SK-N-SH (cell line): ENCODE results near the gene DOCK8. TPM values are rescaled to one million over a fixed set of nuclear protein-coding genes. Genes with fewer than 3 reads are reported as not detected.

ENCODE experiments used
- CTCF ChIA-PET: fragments of 300-600, 350-600 bp; formaldehyde crosslinking; extraction: SDS; loops from one replicate; lab custom pipeline; 2021; lab: Yijun Ruan, JAX
- POLR2A ChIA-PET: fragments of 350-600 bp; sonication (Branson Sonifier 250); formaldehyde crosslinking; extraction: SDS; loops from one replicate; lab custom pipeline; 2020; ENCODE audit warnings: antibody characterized with exemption, inconsistent platforms; lab: Yijun Ruan, JAX
- DNase-seq: peaks from one replicate; pipeline ENCODE4 v3.0.0; 2012
- H2AFZ ChIP-seq: fragments of 200-600 bp; sonication (generic); 2 replicates; pipeline ENCODE4 v1.8.1; 2016; ENCODE audit warnings: antibody characterized with exemption, mild to moderate bottlenecking, low read depth
- H3F3A ChIP-seq: fragments of 200-600 bp; sonication (generic); replicated peaks from 2 replicates; pipeline ENCODE3; 2016; ENCODE audit warnings: antibody characterized with exemption, mild to moderate bottlenecking; ENCODE audit not compliant: insufficient read depth
- H3K27ac ChIP-seq, 2 experiments: fragments of 200-500 bp in 1 of 2; fragments of 200-600 bp in 1 of 2; sonication (Bioruptor generic) in 1 of 2; sonication (generic), shearing (Covaris generic) in 1 of 2; 2 replicates each; pipeline versions ENCODE4 v1.5.1 to v1.6.1; 2014 to 2016; ENCODE audit warnings: low read depth in 2 of 2, inconsistent platforms in 1 of 2, low read length in 1 of 2, mild to moderate bottlenecking in 1 of 2, mixed read lengths in 1 of 2
- H3K27me3 ChIP-seq: fragments of 200-600 bp; sonication (generic), shearing (Covaris generic); 2 replicates; pipeline ENCODE4 v1.6.1; 2016; ENCODE audit warnings: mixed run types; ENCODE audit not compliant: insufficient read depth
- H3K36me3 ChIP-seq, 2 experiments: fragments of 200-500 bp in 1 of 2; fragments of 200-600 bp in 1 of 2; sonication (Bioruptor generic) in 1 of 2; sonication (generic) in 1 of 2; replicated peaks in 1 of 2; 2 replicates each; pipeline versions ENCODE3 to v1.5.1; 2014 to 2016; ENCODE audit warnings: low read length in 1 of 2, mild to moderate bottlenecking in 1 of 2; ENCODE audit not compliant: insufficient read depth in 2 of 2, control insufficient read depth in 1 of 2
- H3K4me1 ChIP-seq, 2 experiments: fragments of 200-500 bp in 1 of 2; fragments of 200-600 bp in 1 of 2; sonication (Bioruptor generic) in 1 of 2; sonication (generic), shearing (Covaris generic) in 1 of 2; 2 replicates each; pipeline versions ENCODE4 v1.5.1 to v1.6.1; 2014 to 2016; ENCODE audit warnings: low read depth in 1 of 2, low read length in 1 of 2, mixed run types in 1 of 2; ENCODE audit not compliant: insufficient read depth in 2 of 2, control insufficient read depth in 1 of 2
- H3K4me2 ChIP-seq: fragments of 200-600 bp; sonication (generic), shearing (Covaris generic); 2 replicates; pipeline ENCODE4 v1.6.1; 2017; ENCODE audit warnings: mixed run types
- H3K4me3 ChIP-seq, 2 experiments: fragments of 200-500 bp in 1 of 2; fragments of 200-600 bp in 1 of 2; sonication (Bioruptor generic) in 1 of 2; sonication (generic), shearing (Covaris generic) in 1 of 2; 2 replicates each; pipeline versions ENCODE4 v1.5.1 to v1.8.1; 2014 to 2016; ENCODE audit warnings: low read depth in 2 of 2, inconsistent platforms in 1 of 2, low read length in 1 of 2, mild to moderate bottlenecking in 1 of 2, mixed read lengths in 1 of 2, moderate library complexity in 1 of 2
- H3K79me2 ChIP-seq: fragments of 200-600 bp; sonication (generic); 2 replicates; pipeline ENCODE4 v1.8.1; 2017; ENCODE audit warnings: mild to moderate bottlenecking; ENCODE audit not compliant: insufficient read depth
- H3K9ac ChIP-seq: fragments of 200-600 bp; sonication (generic); 2 replicates; pipeline ENCODE4 v1.6.1; 2017; ENCODE audit warnings: mixed run types
- H3K9me2 ChIP-seq: fragments of 200-600 bp; sonication (generic); 2 replicates; pipeline ENCODE4 v1.6.1; 2017; ENCODE audit warnings: mixed run types
- H3K9me3 ChIP-seq: fragments of 200-600 bp; sonication (generic); 2 replicates; pipeline ENCODE4 v1.6.1; 2017; ENCODE audit warnings: mixed run types, mild to moderate bottlenecking, moderate library complexity
- H4K20me1 ChIP-seq: fragments of 200-600 bp; sonication (generic); 2 replicates; pipeline ENCODE4 v1.6.1; 2017; ENCODE audit warnings: mild to moderate bottlenecking, mixed run types; ENCODE audit not compliant: insufficient read depth
- FOXJ3 ChIP-seq: sonication (generic); formaldehyde crosslinking; IDR thresholded peaks from 2 replicates; pipeline ENCODE4 v1.5.1; 2020; ENCODE audit warnings: mild to moderate bottlenecking, missing genetic modification reagents
- GABPA ChIP-seq: IDR thresholded peaks from 2 replicates; pipeline ENCODE4 v1.4.0; 2012; ENCODE audit warnings: low read depth, mild to moderate bottlenecking
- GATA2 ChIP-seq: sonication (generic); formaldehyde crosslinking; IDR thresholded peaks from 2 replicates; pipeline ENCODE4 v1.5.0; 2020; ENCODE audit warnings: mild to moderate bottlenecking, missing genetic modification reagents
- MEF2A ChIP-seq: IDR thresholded peaks from 2 replicates; pipeline ENCODE4 v1.4.0; 2012; ENCODE audit warnings: low read depth, borderline replicate concordance
- NFIC ChIP-seq: IDR thresholded peaks from 2 replicates; pipeline ENCODE4 v1.4.0; 2012; ENCODE audit warnings: borderline replicate concordance
- RCOR1 ChIP-seq: fragments of 150-350 bp; IDR thresholded peaks from 2 replicates; pipeline ENCODE4 v1.6.1; 2017; ENCODE audit warnings: antibody characterized with exemption, low read length
- RXRA ChIP-seq: IDR thresholded peaks from 2 replicates; pipeline ENCODE4 v1.4.0; 2012; ENCODE audit warnings: low read depth, mild to moderate bottlenecking, borderline replicate concordance
- SIN3A ChIP-seq: IDR thresholded peaks from 2 replicates; pipeline ENCODE4 v1.6.1; 2012; ENCODE audit warnings: low read depth, mild to moderate bottlenecking, low read length, moderate library complexity, borderline replicate concordance
- SMC3 ChIP-seq: IDR thresholded peaks from 2 replicates; pipeline ENCODE4 v1.6.1; 2012; ENCODE audit warnings: low read depth, low read length, improper control_type of control experiment
- TAF1 ChIP-seq: IDR thresholded peaks from 2 replicates; pipeline ENCODE4 v1.6.1; 2012; ENCODE audit warnings: low read depth, mild to moderate bottlenecking, low read length, moderate library complexity, borderline replicate concordance
- YY1 ChIP-seq: IDR thresholded peaks from 2 replicates; pipeline ENCODE4 v1.4.0; 2012; ENCODE audit warnings: low read depth, mild to moderate bottlenecking
- WGBS: methylation state at CpG from one replicate; pipeline ENCODE4 v1.1.6; 2017; ENCODE audit warnings: low lambda C conversion rate; 5-methylcytosine and 5-hydroxymethylcytosine counted together
- polyA plus RNA-seq, 3 experiments: library from polyadenylated mRNA; depleted of rRNA; stranded (reverse); fragments of >200 nt; gene quantifications; 2 replicates each; pipeline ENCODE4 v1.2.3, GENCODE V29; 2012
- TF ChIP-seq, protein P1 (sequence below): IDR thresholded peaks from 2 replicates; pipeline ENCODE4; 2012
- TF ChIP-seq, protein P2 (sequence below): IDR thresholded peaks from 2 replicates; pipeline ENCODE4 v1.4.0; 2012; ENCODE audit warnings: low read depth, borderline replicate concordance
- TF ChIP-seq, protein P3 (sequence below): IDR thresholded peaks from 2 replicates; pipeline ENCODE4 v1.6.1; 2012; ENCODE audit warnings: mild to moderate bottlenecking, low read depth, low read length, moderate library complexity
- TF ChIP-seq, protein P4 (sequence below): IDR thresholded peaks from 2 replicates; pipeline ENCODE4 v1.4.0; 2012; ENCODE audit warnings: low read depth

DOCK8 gene
- polyA plus RNA-seq, 1 of the 3 experiments (the other 2 are of a cell fraction) = not detected

DNA sequence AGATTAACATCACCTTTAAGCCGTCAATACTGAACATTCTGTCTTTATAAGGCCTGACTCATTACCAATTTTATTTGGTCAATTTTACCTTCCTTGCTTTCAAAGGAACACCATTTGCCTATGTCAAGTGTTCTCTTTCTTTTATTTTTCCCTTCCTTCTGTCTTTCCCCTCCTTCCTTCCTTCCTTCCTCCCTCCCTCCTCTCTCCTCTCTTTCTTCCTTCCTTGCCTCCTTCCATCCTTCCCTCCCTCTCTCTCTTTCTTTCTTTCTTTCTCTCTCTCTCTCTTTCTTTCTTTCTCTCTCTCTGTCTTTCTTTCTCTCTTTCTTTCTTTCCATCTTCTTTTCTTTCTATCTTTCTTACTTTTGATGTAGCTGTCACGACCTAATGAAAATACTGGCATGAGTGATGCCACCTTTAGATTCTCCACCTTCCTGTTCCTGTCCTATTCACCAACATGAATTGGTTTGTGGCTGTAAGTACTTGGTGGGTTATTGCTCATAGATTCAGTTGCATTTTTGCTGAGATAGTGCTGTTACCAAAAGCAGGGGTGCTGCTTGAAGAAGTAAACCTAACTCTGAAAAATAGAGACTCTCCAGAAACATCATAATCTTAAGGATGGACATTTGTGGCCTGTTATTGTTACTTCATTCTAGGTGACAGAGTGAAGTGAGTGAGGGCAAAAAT is 33.8 kb downstream of the DOCK8 start:
- WGBS = 3% methylated on average over 2 of the region's 2 CpGs
- H3K36me3 ChIP-seq = no peaks in the 10 kb centered on the region
- H3K4me2 ChIP-seq = no peak overlapping the region
- no peaks in the 10 kb centered on the region for H3K4me1 ChIP-seq
- H4K20me1 ChIP-seq = no peaks in the 10 kb centered on the region
- H3F3A ChIP-seq = no peaks in the 10 kb centered on the region
- no peaks in the 10 kb centered on the region for H3K9me3 ChIP-seq
- POLR2A ChIA-PET = no interaction called here
- H3K9ac ChIP-seq = no peak overlapping the region
- no peaks in the 10 kb centered on the region for H3K79me2 ChIP-seq
- no peak overlapping the region for H2AFZ ChIP-seq
- DNase-seq = no peak
- CTCF ChIA-PET = no interaction called here
- H3K9me2 ChIP-seq = no peaks in the 10 kb centered on the region
- TF ChIP-seq YY1 (no peak), RCOR1 (no peak), GABPA (no peak), SMC3 (no peak), GATA2 (no peak), SIN3A (no peak), RXRA (no peak), MEF2A (no peak), NFIC (no peak)
- TF ChIP-seq, protein P1, sequence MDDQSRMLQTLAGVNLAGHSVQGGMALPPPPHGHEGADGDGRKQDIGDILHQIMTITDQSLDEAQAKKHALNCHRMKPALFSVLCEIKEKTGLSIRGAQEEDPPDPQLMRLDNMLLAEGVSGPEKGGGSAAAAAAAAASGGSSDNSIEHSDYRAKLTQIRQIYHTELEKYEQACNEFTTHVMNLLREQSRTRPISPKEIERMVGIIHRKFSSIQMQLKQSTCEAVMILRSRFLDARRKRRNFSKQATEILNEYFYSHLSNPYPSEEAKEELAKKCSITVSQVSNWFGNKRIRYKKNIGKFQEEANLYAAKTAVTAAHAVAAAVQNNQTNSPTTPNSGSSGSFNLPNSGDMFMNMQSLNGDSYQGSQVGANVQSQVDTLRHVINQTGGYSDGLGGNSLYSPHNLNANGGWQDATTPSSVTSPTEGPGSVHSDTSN = no peak
- TF ChIP-seq, protein P2, sequence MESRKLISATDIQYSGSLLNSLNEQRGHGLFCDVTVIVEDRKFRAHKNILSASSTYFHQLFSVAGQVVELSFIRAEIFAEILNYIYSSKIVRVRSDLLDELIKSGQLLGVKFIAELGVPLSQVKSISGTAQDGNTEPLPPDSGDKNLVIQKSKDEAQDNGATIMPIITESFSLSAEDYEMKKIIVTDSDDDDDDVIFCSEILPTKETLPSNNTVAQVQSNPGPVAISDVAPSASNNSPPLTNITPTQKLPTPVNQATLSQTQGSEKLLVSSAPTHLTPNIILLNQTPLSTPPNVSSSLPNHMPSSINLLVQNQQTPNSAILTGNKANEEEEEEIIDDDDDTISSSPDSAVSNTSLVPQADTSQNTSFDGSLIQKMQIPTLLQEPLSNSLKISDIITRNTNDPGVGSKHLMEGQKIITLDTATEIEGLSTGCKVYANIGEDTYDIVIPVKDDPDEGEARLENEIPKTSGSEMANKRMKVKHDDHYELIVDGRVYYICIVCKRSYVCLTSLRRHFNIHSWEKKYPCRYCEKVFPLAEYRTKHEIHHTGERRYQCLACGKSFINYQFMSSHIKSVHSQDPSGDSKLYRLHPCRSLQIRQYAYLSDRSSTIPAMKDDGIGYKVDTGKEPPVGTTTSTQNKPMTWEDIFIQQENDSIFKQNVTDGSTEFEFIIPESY = no peak
- TF ChIP-seq, all 33 proteins: peak for 0
- Histone ChIP-seq H3K4me3 (no peak overlapping the region), H3K27me3 (peaks cover under 1% of the 10 kb centered on the region; the same call in 1 of the 2 replicates), H3K27ac (no peak overlapping the region)

DNA sequence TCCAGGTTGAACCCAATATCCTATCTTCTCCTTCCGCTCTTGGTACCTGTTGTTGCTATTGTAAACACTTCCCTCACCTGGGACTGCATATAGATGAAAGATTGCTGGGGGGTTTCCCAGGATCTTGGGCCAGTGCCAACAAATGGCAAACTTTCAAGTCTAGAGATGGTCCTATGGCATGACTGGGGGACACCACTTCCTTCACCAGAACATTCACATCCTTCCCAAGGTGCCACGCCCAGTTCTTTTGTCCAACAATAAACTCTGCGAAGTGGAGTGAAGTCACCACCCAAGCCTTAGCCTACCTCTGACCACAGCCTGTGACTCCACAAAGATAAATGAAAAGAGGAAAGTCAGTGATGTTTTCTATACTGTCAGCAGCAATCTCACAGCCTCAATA is 34.4 kb downstream of the DOCK8 start:
- no peak for DNase-seq
- Histone ChIP-seq H3K4me2 (no peak overlapping the region), H3K9me2 (no peaks in the 10 kb centered on the region), H3K9ac (no peak overlapping the region), H3K4me3 (no peak overlapping the region), H4K20me1 (no peaks in the 10 kb centered on the region), H3F3A (no peaks in the 10 kb centered on the region), H2AFZ (no peak overlapping the region), H3K4me1 (no peaks in the 10 kb centered on the region), H3K79me2 (no peaks in the 10 kb centered on the region), H3K27ac (no peak overlapping the region), H3K27me3 (peaks cover 3% of the 10 kb centered on the region; the same call in 1 of the 2 replicates), H3K9me3 (no peaks in the 10 kb centered on the region), H3K36me3 (no peaks in the 10 kb centered on the region)
- 5% methylated on average over 3 of the region's 3 CpGs for WGBS
- ChIA-PET POLR2A (no interaction called here), CTCF (no interaction called here)
- TF ChIP-seq NFIC = no peak
- no peak for TF ChIP-seq YY1
- TF ChIP-seq TAF1 = no peak
- TF ChIP-seq FOXJ3 (CRISPR knock-in tag) = no peak
- TF ChIP-seq, protein P3, sequence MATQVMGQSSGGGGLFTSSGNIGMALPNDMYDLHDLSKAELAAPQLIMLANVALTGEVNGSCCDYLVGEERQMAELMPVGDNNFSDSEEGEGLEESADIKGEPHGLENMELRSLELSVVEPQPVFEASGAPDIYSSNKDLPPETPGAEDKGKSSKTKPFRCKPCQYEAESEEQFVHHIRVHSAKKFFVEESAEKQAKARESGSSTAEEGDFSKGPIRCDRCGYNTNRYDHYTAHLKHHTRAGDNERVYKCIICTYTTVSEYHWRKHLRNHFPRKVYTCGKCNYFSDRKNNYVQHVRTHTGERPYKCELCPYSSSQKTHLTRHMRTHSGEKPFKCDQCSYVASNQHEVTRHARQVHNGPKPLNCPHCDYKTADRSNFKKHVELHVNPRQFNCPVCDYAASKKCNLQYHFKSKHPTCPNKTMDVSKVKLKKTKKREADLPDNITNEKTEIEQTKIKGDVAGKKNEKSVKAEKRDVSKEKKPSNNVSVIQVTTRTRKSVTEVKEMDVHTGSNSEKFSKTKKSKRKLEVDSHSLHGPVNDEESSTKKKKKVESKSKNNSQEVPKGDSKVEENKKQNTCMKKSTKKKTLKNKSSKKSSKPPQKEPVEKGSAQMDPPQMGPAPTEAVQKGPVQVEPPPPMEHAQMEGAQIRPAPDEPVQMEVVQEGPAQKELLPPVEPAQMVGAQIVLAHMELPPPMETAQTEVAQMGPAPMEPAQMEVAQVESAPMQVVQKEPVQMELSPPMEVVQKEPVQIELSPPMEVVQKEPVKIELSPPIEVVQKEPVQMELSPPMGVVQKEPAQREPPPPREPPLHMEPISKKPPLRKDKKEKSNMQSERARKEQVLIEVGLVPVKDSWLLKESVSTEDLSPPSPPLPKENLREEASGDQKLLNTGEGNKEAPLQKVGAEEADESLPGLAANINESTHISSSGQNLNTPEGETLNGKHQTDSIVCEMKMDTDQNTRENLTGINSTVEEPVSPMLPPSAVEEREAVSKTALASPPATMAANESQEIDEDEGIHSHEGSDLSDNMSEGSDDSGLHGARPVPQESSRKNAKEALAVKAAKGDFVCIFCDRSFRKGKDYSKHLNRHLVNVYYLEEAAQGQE = no peak
- TF ChIP-seq SMC3 = no peak
- no peak for TF ChIP-seq RXRA
- TF ChIP-seq, protein P2 = no peak
- TF ChIP-seq, protein P4, sequence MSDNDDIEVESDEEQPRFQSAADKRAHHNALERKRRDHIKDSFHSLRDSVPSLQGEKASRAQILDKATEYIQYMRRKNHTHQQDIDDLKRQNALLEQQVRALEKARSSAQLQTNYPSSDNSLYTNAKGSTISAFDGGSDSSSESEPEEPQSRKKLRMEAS = no peak
